Mesodermal cell (in vitro differentiated cells): ENCODE measurements around the gene COL20A1.

Source experiments
- H3K27ac ChIP-seq: 2 replicates; pipeline ENCODE4 v1.7.0; 2013; ENCODE audit warnings: mild to moderate bottlenecking, low read depth, low read length, moderate library complexity; ENCODE audit not compliant: severe bottlenecking
- H3K36me3 ChIP-seq: 2 replicates; pipeline ENCODE4 v1.7.1; 2013; ENCODE audit warnings: mild to moderate bottlenecking, low read length, moderate library complexity; ENCODE audit not compliant: control insufficient read depth, insufficient read depth
- H3K4me1 ChIP-seq: one replicate; pipeline ENCODE4 v1.7.1; 2013; ENCODE audit warnings: mild to moderate bottlenecking, low read length; ENCODE audit not compliant: insufficient read depth, control insufficient read depth, poor library complexity, severe bottlenecking
- H3K4me3 ChIP-seq: 2 replicates; pipeline ENCODE4 v1.7.0; 2013; ENCODE audit warnings: low read length, control low read depth, mild to moderate bottlenecking; ENCODE audit not compliant: insufficient read depth, poor library complexity, severe bottlenecking; ENCODE audit errors: extremely low read depth
- H3K9me3 ChIP-seq: 2 replicates; pipeline ENCODE4 v1.7.1; 2013; ENCODE audit warnings: mild to moderate bottlenecking, low read length, moderate library complexity; ENCODE audit not compliant: control insufficient read depth
- WGBS, 2 experiments: methylation state at CpG; one replicate each; pipeline ENCODE4 v1.1.5; 2013; ENCODE audit warnings: missing lambda C conversion rate in 2 of 2; ENCODE audit not compliant: insufficient coverage in 2 of 2; 5-methylcytosine and 5-hydroxymethylcytosine counted together

COL20A1 gene

GRCh38 chr20:63270606-63271325 lies 22.2 kb upstream of the COL20A1 start:
- Histone ChIP-seq H3K36me3 (peaks cover 15% of the 10 kb centered on the region), H3K9me3 (no peaks in the 10 kb centered on the region), H3K27ac (no peak overlapping the region), H3K4me1 (peaks cover 20% of the 10 kb centered on the region), H3K4me3 (no peak overlapping the region)
- WGBS, 2 experiments: 90 to 97% methylated on average over 8 to 9 of the region's 9 CpGs

GRCh38 chr20:63272105-63273058 lies 20.6 kb upstream of the COL20A1 start, which contains the start of gene ARFGAP1:
ARFGAP1 (plus strand) TSS chr20:63272813; CDS start chr20:63275581, 2,768 bp downstream.
- H3K27ac ChIP-seq: peak within 1 kb of the TSS; percentile 49
- WGBS, 2 experiments: 2% methylated on average over 65 to 81 of the region's 97 CpGs

DNA sequence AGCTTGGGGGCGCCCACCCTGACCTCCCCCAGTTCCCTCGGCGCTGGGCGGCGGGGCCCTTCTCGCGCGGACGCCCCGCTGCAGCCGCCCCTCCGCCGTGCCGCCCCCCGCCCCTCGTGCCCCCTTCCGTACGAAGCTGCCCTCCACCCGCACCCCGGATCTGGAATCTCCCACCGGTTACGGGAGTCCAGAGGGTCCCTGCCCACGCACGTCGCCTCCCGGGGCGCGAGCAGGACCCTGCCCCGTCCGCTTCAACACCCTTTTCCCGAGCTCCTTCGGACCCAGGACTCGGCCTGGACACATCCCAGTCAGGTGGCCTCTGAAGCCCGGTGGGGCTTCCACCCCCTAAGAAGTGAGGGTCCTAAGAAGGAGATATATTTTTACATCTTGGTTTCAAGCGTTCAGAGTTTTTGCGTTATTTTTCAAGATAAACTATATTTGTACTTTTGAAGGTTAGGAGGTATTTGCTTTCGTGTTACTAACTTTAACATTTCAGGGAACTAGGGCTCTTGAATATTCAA lies 19.9 kb upstream of the COL20A1 start:
- WGBS, 2 experiments: 1% methylated on average over 17 to 24 of the region's 37 CpGs
- Histone ChIP-seq H3K4me1 (peaks cover 7% of the 10 kb centered on the region), H3K4me3 (peak overlapping the region; percentile 96), H3K27ac (peak overlapping the region; percentile 49), H3K36me3 (peaks cover 39% of the 10 kb centered on the region), H3K9me3 (no peaks in the 10 kb centered on the region)

More at GRCh38 chr20:63272105-63273058, 20.6 kb upstream of the COL20A1 start, which contains the start of gene ARFGAP1:
- H3K4me3 ChIP-seq: peak within 1 kb of the TSS; percentile 96
- peaks cover 31% of the 10 kb centered on the region for H3K36me3 ChIP-seq
- H3K4me1 ChIP-seq: peaks cover 14% of the 10 kb centered on the region
- no peaks in the 10 kb centered on the region for H3K9me3 ChIP-seq

- 41 to 48% methylated on average over 15 to 17 of the region's 20 CpGs for WGBS, 2 experiments
- Histone ChIP-seq H3K9me3 (no peaks in the 10 kb centered on the region), H3K4me1 (peaks cover 4% of the 10 kb centered on the region), H3K36me3 (peaks cover 45% of the 10 kb centered on the region), H3K4me3 (peak overlapping the region; percentile 96), H3K27ac (no peak overlapping the region)
Observed at GRCh38 chr20:63273635-63274380, 19.2 kb upstream of the COL20A1 start.

GRCh38 chr20:63274381-63275228 lies 18.4 kb upstream of the COL20A1 start:
- Histone ChIP-seq H3K4me3 (no peak overlapping the region), H3K36me3 (peaks cover 53% of the 10 kb centered on the region), H3K4me1 (peaks cover 4% of the 10 kb centered on the region), H3K27ac (no peak overlapping the region), H3K9me3 (no peaks in the 10 kb centered on the region)
- WGBS, 2 experiments: 93% methylated on average over 12 to 16 of the region's 17 CpGs

- peaks cover 4% of the 10 kb centered on the region for H3K4me1 ChIP-seq
- H3K36me3 ChIP-seq: peaks cover 66% of the 10 kb centered on the region
- no peak overlapping the region for H3K27ac ChIP-seq
- H3K4me3 ChIP-seq: no peak overlapping the region
- H3K9me3 ChIP-seq: no peaks in the 10 kb centered on the region
- 97 to 98% methylated on average over 18 of the region's 18 CpGs for WGBS, 2 experiments
Observed at GRCh38 chr20:63275825-63276224, 17.2 kb upstream of the COL20A1 start.

GRCh38 chr20:63276956-63277355 lies 16.0 kb upstream of the COL20A1 start:
- 98% methylated on average over 18 to 20 of the region's 20 CpGs for WGBS, 2 experiments
- Histone ChIP-seq H3K27ac (no peak overlapping the region), H3K4me3 (no peak overlapping the region), H3K36me3 (peaks cover 77% of the 10 kb centered on the region), H3K4me1 (peaks cover 4% of the 10 kb centered on the region), H3K9me3 (no peaks in the 10 kb centered on the region)

- WGBS, 2 experiments: 97% methylated on average over 30 of the region's 30 CpGs
Observed at GRCh38 chr20:63277466-63278272, 15.3 kb upstream of the COL20A1 start.

DNA sequence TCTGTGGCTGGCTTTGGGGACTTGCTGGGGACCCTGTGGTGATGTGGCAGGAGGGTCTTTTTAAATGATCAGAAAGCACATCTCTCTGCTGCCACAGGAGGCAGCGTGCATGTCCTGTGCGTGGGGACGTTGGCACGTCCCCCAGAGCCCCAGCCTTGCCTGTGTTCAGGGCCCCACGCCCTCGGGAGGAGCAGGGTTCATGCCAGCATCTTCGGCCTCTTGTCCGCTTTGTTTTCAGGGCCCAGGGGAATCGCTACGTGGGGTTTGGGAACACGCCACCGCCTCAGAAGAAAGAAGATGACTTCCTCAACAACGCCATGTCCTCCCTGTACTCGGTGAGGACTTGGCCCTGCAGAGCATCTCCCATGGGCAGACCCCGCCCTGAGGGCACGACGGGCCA lies 14.3 kb upstream of the COL20A1 start:
- no peaks in the 10 kb centered on the region for H3K9me3 ChIP-seq

More at GRCh38 chr20:63277466-63278272, 15.3 kb upstream of the COL20A1 start:
- Histone ChIP-seq H3K27ac (no peak overlapping the region), H3K4me3 (no peak overlapping the region), H3K36me3 (peaks cover 84% of the 10 kb centered on the region), H3K9me3 (no peaks in the 10 kb centered on the region), H3K4me1 (peaks cover 4% of the 10 kb centered on the region)

More for the DNA sequence above, 14.3 kb upstream of the COL20A1 start:
- no peak overlapping the region for H3K4me3 ChIP-seq
- H3K4me1 ChIP-seq: peaks cover 3% of the 10 kb centered on the region
- 94 to 96% methylated on average over 11 to 17 of the region's 17 CpGs for WGBS, 2 experiments
- peaks cover 94% of the 10 kb centered on the region for H3K36me3 ChIP-seq
- no peak overlapping the region for H3K27ac ChIP-seq
